Measurements from ENCODE around the gene MAPK7.

The MAPK7 gene

DNA sequence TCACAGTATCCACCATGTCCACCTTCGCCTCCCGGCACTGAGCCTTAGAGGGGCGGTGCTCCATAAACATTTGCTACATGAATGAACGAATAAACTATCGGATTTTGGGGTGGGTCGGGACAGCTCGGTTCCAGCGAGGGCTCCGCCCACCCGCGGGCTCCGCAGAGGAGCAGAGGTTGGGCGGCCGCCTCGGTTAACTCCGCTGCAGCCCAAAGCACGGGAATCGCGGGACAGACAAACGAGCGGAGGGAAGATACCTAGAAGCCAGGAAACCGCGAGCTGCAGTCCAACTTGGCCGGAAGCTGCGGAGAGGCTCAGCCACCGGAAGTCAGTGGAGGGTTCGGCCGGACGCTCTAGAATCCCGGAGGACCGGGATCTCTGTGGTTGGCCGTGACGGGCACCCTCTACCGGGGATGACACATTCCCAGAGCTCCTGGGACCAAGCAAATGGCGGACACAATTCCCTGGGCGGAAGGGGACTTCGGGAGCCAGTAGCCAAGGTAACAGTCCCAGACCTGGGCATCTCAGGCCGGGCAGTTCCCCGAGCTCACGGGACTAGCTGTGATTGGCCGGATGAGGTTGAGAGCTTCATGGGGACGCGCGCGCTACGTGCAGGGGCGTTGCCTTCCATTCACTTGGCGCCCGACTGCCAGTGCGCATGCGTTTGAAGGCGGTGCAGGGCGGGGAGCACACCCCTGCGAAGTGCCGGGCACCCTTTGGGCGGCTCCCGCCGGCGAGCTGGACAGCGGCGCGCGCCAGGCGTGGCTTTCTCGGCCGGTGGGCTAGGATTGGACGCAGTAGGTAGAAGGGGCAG lies 489 bp upstream of the MAPK7 start:
- FAIRE-seq (peak; percentile 100), DNase-seq (ENCODE audit: insufficient read length, low spot score) (peak; percentile 100)

DNA sequence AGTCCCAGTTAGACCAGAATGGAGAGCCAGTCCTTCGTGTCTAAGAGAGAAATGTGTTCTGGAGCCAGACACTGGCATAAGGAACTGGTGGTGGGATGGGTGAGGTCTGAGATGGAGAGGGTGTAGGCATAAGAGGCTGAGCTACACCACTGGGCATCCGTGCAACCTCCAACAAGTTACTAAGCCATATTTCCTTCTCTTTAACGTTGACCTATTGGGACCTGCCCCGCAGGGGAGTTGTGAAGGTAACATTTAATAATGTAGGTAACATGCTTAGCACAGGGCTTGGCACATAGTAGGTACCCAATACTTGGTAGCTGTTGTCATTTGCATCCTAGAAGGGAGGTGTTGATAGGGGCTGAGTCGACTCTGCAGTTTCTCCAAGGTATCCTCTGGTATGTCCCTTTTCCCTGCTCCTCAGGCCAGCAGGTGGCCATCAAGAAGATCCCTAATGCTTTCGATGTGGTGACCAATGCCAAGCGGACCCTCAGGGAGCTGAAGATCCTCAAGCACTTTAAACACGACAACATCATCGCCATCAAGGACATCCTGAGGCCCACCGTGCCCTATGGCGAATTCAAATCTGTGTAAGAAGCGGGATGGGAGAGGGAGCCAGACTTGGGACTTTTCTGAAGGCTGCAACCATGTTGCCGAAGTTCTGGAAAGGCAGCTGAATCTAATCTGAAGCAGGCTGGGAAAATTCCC lies 1.2 kb downstream of the MAPK7 start:
- DNase-seq (ENCODE audit: insufficient read length, low spot score) = no peak
- peak; percentile 81 for FAIRE-seq

DNA sequence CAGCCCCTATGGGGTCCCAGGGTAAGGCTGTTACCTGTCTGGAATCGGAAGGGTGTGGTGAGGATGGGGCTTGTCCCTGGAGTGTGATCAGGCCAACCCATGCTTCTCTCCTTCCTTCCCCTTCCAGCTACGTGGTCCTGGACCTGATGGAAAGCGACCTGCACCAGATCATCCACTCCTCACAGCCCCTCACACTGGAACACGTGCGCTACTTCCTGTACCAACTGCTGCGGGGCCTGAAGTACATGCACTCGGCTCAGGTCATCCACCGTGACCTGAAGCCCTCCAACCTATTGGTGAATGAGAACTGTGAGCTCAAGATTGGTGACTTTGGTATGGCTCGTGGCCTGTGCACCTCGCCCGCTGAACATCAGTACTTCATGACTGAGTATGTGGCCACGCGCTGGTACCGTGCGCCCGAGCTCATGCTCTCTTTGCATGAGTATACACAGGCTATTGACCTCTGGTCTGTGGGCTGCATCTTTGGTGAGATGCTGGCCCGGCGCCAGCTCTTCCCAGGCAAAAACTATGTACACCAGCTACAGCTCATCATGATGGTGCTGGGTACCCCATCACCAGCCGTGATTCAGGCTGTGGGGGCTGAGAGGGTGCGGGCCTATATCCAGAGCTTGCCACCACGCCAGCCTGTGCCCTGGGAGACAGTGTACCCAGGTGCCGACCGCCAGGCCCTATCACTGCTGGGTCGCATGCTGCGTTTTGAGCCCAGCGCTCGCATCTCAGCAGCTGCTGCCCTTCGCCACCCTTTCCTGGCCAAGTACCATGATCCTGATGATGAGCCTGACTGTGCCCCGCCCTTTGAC lies 2.4 kb downstream of the MAPK7 start:
- FAIRE-seq (no peak), DNase-seq (ENCODE audit: insufficient read length, low spot score) (no peak)

DNA sequence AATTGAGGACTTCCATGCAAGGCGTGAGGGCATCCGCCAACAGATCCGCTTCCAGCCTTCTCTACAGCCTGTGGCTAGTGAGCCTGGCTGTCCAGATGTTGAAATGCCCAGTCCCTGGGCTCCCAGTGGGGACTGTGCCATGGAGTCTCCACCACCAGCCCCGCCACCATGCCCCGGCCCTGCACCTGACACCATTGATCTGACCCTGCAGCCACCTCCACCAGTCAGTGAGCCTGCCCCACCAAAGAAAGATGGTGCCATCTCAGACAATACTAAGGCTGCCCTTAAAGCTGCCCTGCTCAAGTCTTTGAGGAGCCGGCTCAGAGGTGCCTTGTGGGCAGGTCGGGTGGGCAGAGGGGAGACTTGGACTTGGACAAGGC lies 3.1 kb downstream of the MAPK7 start:
- no peak for FAIRE-seq
- DNase-seq (ENCODE audit: insufficient read length, low spot score) = no peak

DNA sequence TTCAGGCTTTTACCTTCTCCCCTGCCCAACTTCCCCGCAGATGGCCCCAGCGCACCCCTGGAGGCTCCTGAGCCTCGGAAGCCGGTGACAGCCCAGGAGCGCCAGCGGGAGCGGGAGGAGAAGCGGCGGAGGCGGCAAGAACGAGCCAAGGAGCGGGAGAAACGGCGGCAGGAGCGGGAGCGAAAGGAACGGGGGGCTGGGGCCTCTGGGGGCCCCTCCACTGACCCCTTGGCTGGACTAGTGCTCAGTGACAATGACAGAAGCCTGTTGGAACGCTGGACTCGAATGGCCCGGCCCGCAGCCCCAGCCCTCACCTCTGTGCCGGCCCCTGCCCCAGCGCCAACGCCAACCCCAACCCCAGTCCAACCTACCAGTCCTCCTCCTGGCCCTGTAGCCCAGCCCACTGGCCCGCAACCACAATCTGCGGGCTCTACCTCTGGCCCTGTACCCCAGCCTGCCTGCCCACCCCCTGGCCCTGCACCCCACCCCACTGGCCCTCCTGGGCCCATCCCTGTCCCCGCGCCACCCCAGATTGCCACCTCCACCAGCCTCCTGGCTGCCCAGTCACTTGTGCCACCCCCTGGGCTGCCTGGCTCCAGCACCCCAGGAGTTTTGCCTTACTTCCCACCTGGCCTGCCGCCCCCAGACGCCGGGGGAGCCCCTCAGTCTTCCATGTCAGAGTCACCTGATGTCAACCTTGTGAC lies 3.6 kb downstream of the MAPK7 start:
- no peak for FAIRE-seq
- DNase-seq (ENCODE audit: insufficient read length, low spot score) = no peak

DNA sequence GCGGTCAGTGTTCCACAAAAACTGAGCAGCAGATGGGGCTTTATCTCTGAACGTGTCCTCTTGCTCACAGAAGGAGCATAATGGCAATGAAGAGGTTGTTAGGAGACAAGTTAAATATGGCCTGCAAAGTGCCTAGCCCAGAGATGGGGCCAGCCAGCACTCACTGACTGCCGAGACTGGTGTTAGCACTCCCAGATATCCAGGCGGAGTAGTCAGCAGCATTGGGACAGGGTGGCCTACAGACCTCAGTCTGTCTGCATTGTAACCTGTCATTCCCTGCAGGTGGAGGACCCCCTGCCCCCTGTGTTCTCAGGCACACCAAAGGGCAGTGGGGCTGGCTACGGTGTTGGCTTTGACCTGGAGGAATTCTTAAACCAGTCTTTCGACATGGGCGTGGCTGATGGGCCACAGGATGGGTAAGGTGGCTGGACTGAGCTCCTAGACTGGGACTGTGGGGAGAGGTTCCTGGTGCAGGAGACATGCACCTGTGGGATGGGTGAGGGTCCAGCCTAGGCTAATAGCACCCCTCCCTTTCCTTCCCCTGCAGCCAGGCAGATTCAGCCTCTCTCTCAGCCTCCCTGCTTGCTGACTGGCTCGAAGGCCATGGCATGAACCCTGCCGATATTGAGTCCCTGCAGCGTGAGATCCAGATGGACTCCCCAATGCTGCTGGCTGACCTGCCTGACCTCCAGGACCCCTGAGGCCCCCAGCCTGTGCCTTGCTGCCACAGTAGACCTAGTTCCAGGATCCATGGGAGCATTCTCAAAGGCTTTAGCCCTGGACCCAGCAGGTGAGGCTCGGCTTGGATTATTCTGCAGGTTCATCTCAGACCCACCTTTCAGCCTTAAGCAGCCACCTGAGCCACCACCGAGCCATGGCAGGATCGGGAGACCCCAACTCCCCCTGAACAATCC lies 4.5 kb downstream of the MAPK7 start:
- DNase-seq (ENCODE audit: insufficient read length, low spot score) (no peak), FAIRE-seq (peak; percentile 81)

DNA sequence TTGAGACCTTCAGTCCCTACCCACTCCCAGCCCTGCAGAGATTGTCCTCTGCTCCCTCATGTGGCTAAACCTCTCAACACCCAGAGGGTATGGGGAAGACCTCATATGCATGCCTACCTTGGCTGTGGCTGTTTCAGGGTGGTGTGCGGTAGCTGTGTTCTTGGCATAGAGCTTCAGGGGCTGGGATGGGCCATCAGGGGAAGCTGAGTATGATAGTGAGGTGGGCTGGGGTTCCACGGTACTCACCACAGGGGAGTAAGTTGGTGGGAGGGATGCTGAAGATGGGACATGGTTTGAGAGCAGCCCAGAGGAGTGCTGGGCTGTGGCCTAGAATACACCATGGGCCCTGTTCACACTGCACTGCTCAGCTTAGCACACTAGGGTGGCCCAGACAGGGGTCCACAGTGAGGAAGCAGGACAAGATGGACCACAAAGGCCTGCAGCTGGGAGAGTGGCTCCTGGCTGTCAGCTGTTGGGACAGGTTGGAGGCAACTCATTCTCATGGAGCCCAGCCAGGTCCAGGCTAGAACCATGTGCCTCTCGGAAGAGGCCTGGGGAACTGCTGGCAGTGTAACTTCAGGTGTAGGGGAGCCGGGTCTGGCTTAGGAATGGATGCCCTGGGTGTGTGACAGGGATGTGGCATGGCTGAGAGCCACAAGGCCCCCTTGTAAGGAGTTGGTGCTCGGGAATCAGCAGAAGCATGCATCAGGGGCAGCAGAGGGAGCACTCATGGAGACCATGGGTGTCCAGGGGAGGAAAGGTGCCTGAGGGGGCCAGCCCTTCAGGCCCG lies 5.6 kb downstream of the MAPK7 start:
- DNase-seq (ENCODE audit: insufficient read length, low spot score) = no peak
- FAIRE-seq = peak; percentile 49

DNA sequence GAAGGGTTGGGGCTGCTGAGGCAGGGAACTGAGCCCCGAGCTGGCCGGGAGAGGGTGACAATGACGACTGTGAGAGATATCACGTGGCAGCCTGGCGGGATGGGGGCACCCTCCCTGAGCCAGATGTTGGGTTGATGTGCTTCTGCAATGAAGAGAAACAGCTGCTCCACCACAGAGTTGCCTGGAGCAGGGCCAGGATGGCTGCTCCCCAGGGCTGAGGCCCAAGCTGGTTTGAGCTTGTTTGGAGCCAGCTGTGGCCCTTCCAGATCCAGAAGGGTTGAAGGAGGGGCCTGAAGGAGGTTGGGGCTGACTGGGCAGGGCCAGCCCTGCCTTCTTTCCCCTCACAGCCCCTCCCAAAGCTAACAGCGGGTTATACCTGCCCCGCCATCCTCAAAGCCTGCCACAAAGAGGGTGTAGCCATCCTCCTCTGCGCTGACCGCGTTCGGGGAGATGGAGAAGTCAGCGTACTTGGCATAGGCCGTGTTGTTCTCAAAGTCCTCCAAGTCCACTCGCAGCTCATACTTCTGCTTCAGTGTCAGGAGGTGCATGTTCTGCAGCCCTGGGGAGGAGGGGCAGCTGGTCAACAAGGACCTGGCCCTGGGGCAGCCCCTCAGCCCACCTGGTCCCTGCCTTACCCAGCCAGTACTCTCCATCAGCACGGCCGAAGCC lies 6.6 kb downstream of the MAPK7 start:
- FAIRE-seq (peak; percentile 92), DNase-seq (ENCODE audit: insufficient read length, low spot score) (no peak)

DNA sequence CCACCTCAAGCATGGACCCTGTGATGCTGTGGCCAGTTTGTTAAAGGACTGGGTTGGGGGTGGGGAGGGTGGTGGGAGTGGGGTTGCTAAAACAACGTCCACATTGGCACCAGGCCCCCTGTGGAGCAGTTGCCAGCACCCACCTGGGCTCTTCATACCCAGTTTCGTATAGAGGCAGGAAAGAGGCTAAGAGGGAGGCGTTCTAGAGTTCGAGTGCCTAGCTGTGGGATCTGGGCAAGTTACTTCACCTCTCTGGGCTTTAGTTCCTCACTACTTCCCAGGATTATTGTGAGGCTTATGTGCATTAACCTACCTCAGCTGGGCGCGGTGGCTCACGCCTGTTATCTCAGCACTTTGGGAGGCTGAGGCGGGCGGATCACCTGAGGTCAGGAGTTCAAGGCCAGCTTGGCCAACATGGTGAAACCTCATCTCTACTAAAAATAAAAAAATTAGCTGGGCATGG lies 7.3 kb downstream of the MAPK7 start:
- DNase-seq (ENCODE audit: insufficient read length, low spot score) (no peak), FAIRE-seq (no peak)

DNA sequence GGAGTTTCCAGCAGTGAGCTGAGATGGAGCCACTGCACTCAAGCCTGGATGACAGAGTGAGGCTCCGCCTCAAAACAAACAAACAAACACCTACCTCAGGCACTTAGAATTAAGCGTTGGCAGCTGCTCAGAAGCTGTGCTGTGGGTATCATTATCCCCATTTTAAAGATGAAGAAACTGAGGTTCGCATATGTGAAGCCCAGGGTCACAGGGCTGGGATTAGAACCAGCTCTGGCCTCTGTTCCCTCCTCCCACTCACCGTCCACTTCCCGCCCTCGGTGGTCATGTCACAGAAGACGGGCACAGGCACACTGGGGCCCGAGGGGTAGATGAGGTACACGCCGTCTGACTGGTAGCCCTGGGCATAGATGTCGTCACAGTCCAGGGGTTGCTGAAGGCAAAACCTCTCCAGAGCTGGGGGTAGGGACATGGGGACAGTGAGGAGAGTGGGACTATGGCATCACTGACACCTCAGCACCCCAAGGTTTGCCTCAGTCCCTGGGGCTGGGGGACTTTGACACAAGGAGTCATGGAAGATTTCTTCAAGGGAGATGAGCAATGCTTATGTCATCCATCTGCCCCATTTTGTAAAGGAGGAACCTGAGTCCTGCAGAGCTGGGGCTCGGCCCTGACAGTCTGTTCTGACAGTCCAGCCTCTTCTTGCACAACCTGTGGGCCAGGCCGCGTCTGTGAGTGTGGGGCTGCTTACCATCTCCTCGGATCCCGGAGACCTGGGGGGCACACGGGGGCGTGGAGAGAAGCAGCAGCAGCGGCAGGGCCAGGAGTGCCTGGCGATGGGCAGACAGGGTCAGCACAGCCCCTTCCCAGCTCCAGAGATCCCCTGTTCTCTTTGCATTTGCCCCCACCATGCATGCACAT lies 8.0 kb downstream of the MAPK7 start:
- FAIRE-seq (peak; percentile 86), DNase-seq (ENCODE audit: insufficient read length, low spot score) (peak; percentile 73)

DNA sequence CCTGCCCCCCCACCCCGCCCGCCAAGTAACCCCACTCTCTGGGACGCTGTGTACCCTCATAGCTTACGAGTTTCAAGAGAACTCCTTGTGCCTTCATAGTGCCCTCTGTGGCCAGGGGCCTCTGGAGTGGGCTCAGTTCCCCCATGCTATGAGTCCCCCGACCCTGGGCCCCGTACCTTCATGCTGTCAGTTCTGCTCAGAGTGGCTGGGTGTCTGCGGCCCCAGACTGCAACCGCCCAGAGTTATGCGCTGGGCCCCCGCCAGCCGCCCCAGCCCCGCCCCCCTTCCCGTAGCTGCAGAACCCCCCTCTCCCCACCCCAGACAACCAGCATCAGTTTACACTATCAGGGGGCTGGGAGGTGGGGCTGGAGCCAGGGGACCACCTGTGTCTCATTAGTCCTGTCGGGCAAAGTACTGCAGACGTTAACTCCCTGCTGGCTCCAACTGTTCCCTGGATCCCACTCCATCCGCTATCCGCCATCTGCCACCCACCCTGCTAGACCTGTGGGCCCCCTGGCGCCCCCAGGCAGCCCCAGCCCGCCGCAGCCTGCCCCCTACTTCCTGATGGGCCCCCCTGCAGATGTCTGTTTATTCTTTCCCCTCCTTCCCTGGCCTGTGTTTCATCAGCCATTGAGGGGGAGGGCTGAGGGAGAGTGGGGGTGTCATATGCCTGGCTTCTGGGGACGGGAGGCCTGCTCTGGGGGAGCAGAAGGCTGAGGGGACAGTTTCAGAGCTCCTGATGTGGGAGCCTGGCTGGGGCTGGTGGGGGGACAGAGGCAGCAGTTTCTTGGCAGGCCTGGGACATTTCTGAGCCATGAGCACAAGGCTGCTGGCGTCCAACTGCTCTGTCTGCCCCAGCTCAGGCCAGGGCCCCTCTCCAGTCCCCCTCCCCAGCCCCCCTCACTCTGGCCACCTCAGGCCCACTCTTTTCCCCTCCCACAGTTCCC lies 8.9 kb downstream of the MAPK7 start, which contains the start of gene MFAP4:
MFAP4 (minus strand) TSS at position 217 of the 947 bp plus-strand sequence; CDS start at position 182, 35 bp downstream.
- FAIRE-seq (peak; percentile 74), DNase-seq (ENCODE audit: insufficient read length, low spot score) (peak; percentile 67)

DNA sequence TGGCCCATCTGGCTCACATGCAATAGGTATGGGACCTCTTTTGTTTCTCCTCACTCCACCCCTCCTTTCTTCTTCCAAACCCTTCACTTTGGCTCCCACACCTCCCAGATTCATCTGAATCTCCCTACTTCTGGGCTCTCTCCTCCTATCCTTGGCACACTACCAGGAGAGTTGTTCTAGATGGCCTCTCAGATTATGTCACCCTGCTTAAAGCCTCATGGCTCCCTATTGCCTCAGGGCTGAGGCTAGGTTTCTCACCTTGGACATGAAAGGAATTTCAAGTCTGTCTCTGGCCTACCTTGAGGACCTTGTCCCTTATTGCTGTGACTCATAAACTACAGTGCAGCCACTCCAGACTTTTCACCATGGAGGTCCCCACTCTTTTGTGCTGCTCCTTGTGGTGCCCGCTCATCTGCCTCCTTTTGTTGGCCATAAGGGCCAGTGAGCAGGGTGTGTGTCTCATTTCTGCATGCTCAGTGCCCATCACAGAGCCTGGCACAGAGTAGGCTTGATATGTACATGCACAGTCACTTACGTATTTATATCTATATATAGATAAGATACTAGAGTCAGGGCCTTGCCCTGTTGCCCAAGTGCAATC lies 9.7 kb downstream of the MAPK7 start:
- DNase-seq (ENCODE audit: insufficient read length, low spot score) = no peak

DNA sequence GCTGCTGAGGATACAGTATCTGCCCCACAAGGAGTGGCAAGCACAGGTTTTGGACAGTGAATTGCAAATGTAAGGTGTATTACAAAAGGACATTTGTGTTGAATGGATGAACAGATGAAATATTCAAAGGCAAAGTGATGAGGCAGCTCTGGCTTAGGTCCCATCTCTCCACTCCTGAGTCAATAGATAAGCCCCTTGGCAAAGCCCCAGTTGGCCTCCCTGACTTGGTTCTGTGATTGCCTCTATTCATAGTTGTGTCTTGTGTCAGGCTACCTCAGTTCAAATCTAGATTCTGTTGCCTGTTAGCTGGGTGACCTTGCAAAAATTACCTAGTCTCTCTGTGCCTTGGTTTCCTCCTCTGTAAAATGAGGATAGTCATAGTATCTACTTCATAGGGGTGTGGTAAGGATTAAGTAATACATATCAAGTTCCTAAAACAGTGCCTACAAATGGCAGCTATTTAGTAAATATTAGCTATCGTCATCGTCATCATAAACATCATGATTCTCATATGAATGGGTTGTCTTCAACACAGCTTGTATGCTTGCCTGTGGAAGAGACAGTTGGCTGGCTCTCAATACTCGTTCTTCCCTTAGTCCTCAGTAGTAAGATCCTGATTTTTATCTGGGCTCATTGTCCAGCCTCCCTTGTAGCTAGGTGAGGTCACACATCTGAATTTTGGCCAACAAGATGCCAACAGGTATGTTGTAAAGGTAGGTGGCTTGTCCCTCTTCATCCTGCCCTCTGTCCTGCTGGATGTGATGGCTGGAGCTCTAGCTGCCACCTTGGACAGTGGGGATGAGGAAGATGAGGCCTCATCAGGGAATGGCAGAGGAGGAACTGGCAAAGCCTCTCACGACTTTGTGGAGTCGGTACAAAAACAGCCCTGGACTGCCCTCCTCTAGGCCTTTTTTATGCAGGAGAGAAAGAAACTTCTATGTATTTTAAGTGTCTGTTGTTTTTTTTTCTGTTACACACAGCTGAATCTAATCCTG lies 10.8 kb downstream of the MAPK7 start:
- DNase-seq (ENCODE audit: insufficient read length, low spot score) (no peak), FAIRE-seq (peak; percentile 80)

More for the DNA sequence above, 9.7 kb downstream of the MAPK7 start:
- peak; percentile 38 for FAIRE-seq

DNA sequence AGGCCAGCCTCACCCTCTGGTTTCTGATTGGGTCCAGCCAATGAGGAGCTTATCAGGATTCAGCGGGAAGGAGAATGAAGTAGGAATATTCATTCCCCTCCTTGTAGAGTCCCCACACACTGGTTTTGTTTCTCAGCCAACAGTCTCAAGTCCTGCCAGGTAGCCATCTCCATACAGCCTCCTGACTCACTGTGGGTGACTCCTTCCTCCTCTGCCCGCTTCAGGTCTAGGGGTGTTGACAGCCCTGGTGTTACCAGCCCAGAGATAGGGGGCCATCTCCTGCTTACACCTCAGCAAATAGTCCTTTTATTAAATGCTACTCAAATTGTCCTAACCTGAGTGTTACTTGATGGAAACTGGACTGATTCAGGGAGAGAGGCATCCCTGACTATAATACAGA lies 12.7 kb downstream of the MAPK7 start:
- peak; percentile 78 for FAIRE-seq
- DNase-seq (ENCODE audit: insufficient read length, low spot score) = no peak
